Loucy (cell line): ENCODE results near the gene ASPA.

Source experiments
- EZH2phosphoT487 ChIP-seq: fragments of 200-600 bp; IDR thresholded peaks from 2 replicates; pipeline ENCODE4 v1.6.1; 2018; ENCODE audit warnings: antibody characterized with exemption, mild to moderate bottlenecking, moderate library complexity, borderline replicate concordance
- TF ChIP-seq, protein P1 (sequence below): fragments of 200-600 bp; sonication (generic); conservative IDR thresholded peaks from 2 replicates; pipeline ENCODE4 v1.5.1; 2014; ENCODE audit warnings: mild to moderate bottlenecking, antibody characterized with exemption, low read length

DNA sequence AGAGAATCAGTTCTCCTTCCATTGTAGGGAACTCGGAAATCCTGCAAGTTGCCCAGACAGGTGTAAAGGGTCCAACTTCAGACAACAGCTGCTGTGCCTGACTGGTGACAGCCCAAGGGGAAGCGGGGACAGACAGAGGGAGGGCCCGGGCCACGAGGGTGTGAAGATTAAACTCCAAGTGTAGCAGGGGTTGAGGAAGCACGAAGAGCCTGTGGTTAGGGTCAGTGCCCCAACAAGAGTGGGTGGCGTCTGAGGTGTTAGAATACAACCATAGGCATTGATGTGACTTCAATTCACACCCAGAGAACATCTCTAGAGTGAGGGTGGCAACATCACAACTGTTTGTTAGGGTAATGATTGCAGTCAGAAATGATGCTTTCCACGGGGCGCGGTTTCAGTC lies 39.1 kb downstream of the ASPA start:
- TF ChIP-seq, protein P1, sequence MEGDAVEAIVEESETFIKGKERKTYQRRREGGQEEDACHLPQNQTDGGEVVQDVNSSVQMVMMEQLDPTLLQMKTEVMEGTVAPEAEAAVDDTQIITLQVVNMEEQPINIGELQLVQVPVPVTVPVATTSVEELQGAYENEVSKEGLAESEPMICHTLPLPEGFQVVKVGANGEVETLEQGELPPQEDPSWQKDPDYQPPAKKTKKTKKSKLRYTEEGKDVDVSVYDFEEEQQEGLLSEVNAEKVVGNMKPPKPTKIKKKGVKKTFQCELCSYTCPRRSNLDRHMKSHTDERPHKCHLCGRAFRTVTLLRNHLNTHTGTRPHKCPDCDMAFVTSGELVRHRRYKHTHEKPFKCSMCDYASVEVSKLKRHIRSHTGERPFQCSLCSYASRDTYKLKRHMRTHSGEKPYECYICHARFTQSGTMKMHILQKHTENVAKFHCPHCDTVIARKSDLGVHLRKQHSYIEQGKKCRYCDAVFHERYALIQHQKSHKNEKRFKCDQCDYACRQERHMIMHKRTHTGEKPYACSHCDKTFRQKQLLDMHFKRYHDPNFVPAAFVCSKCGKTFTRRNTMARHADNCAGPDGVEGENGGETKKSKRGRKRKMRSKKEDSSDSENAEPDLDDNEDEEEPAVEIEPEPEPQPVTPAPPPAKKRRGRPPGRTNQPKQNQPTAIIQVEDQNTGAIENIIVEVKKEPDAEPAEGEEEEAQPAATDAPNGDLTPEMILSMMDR = no peak
- no peak for TF ChIP-seq EZH2phosphoT487
